H1 (cell line): ENCODE results near the gene LCLAT1. TPM values are rescaled to one million over a fixed set of nuclear protein-coding genes. Genes with fewer than 3 reads are reported as not detected.

ENCODE experiments used
- CTCF ChIA-PET: fragments of 300-600 bp; sonication (Branson Sonifier 250); formaldehyde crosslinking; loops from one replicate; lab custom pipeline; 2021; ENCODE audit not compliant: partially characterized antibody; lab: Charles Lee
- POLR2A ChIA-PET: fragments of 300-600 bp; sonication (Branson Sonifier 250); formaldehyde crosslinking; loops from one replicate; lab custom pipeline; 2021; ENCODE audit warnings: inconsistent platforms; ENCODE audit not compliant: partially characterized antibody; lab: Charles Lee
- DNase-seq, 2 experiments: peaks; one replicate each; pipeline versions ENCODE4 v3.0.0 to v3.0.0-alpha.2; 2010 to 2022; ENCODE audit warnings: low spot score in 2 of 2, low read depth in 1 of 2, mixed read lengths in 1 of 2
- FAIRE-seq: peaks from 2 replicates; lab custom pipeline; 2011; peaks lifted over from hg19 to GRCh38; lab: Jason Lieb, UNC
- H2AFZ ChIP-seq: 2 replicates; pipeline ENCODE4 v1.8.1; 2012; ENCODE audit warnings: low read length, inconsistent platforms
- H2AK5ac ChIP-seq: 2 replicates; pipeline ENCODE4 v1.6.1; 2013; ENCODE audit warnings: low read depth, low read length
- H2BK120ac ChIP-seq: replicated peaks from 2 replicates; pipeline ENCODE3; 2013; ENCODE audit warnings: low read depth, low read length, inconsistent platforms
- H2BK12ac ChIP-seq: 2 replicates; pipeline ENCODE4 v1.6.1; 2013; ENCODE audit warnings: low read depth, low read length
- H2BK15ac ChIP-seq: 2 replicates; pipeline ENCODE4 v1.6.1; 2013; ENCODE audit warnings: low read length
- H2BK20ac ChIP-seq: 2 replicates; pipeline ENCODE4 v1.6.1; 2013; ENCODE audit warnings: low read length
- H2BK5ac ChIP-seq: 2 replicates; pipeline ENCODE4 v1.6.1; 2013; ENCODE audit warnings: low read depth, low read length
- H3K14ac ChIP-seq: 2 replicates; pipeline ENCODE4 v1.6.1; 2013; ENCODE audit warnings: inconsistent platforms; ENCODE audit not compliant: insufficient read length
- H3K18ac ChIP-seq: 2 replicates; pipeline ENCODE4 v1.6.1; 2013; ENCODE audit warnings: low read length; ENCODE audit errors: extremely low read depth
- H3K23ac ChIP-seq: 2 replicates; pipeline ENCODE4 v1.6.1; 2013; ENCODE audit warnings: inconsistent platforms; ENCODE audit not compliant: insufficient read length
- H3K23me2 ChIP-seq: 2 replicates; pipeline ENCODE4 v1.6.1; 2013; ENCODE audit warnings: low read depth, low read length
- H3K27ac ChIP-seq: 2 replicates; pipeline ENCODE4 v1.6.1; 2011; ENCODE audit warnings: low read depth, low read length, inconsistent platforms
- H3K27me3 ChIP-seq, 4 experiments: replicated peaks in 1 of 4; 1 replicate in 1 of 4; 2 replicates in 3 of 4; pipeline versions ENCODE4 v1.6.1 to v1.8.1; 2011 to 2013; ENCODE audit warnings: low read length in 3 of 4, mild to moderate bottlenecking in 3 of 4, inconsistent platforms in 2 of 4, mixed read lengths in 2 of 4, moderate library complexity in 1 of 4; ENCODE audit not compliant: control insufficient read depth in 3 of 4, insufficient read depth in 3 of 4; ENCODE audit errors: extremely low read depth in 1 of 4
- H3K36me3 ChIP-seq, 4 experiments: 2 replicates each; pipeline versions ENCODE4 v1.6.1 to v1.8.1; 2011 to 2013; ENCODE audit warnings: mild to moderate bottlenecking in 4 of 4, low read length in 3 of 4, moderate library complexity in 2 of 4, control low read depth in 1 of 4, inconsistent platforms in 1 of 4; ENCODE audit not compliant: insufficient read depth in 4 of 4, control insufficient read depth in 2 of 4
- H3K4ac ChIP-seq: replicated peaks from 2 replicates; pipeline ENCODE3; 2013; ENCODE audit warnings: low read length, low read depth, mixed read lengths, inconsistent platforms; ENCODE audit not compliant: insufficient read length
- H3K4me1 ChIP-seq, 4 experiments: replicated peaks in 1 of 4; 1 replicate in 1 of 4; 2 replicates in 3 of 4; pipeline versions ENCODE4 v1.6.1 to v1.8.1; 2011 to 2013; ENCODE audit warnings: low read length in 3 of 4, inconsistent platforms in 2 of 4, mixed read lengths in 1 of 4; ENCODE audit not compliant: insufficient read depth in 4 of 4, control insufficient read depth in 3 of 4
- H3K4me2 ChIP-seq, 2 experiments: 2 replicates each; pipeline versions ENCODE4 v1.6.1 to v1.8.1; 2011 to 2013; ENCODE audit warnings: low read depth in 2 of 2, low read length in 2 of 2, control low read depth in 1 of 2, inconsistent platforms in 1 of 2, mild to moderate bottlenecking in 1 of 2; ENCODE audit not compliant: insufficient read depth in 1 of 2
- H3K4me3 ChIP-seq, 4 experiments: fragments of 200-600, 300-600 bp in 1 of 4; sonication (generic), shearing (Covaris generic), sonication (Bioruptor Twin) in 1 of 4; 2 replicates each; pipeline versions ENCODE4 v1.5.1 to v1.8.1; 2011 to 2016; ENCODE audit warnings: low read length in 4 of 4, low read depth in 3 of 4, control low read depth in 2 of 4, inconsistent platforms in 2 of 4, mild to moderate bottlenecking in 2 of 4, mixed read lengths in 1 of 4, moderate library complexity in 1 of 4; ENCODE audit not compliant: insufficient read depth in 2 of 4; ENCODE audit errors: extremely low read depth in 1 of 4
- H3K56ac ChIP-seq: replicated peaks from 2 replicates; pipeline ENCODE3; 2013; ENCODE audit warnings: low read depth, mild to moderate bottlenecking, mixed read lengths, low read length, inconsistent platforms; ENCODE audit not compliant: insufficient read length
- H3K79me1 ChIP-seq: 2 replicates; pipeline ENCODE4 v1.6.1; 2013; ENCODE audit warnings: low read depth, low read length, control low read depth
- H3K79me2 ChIP-seq, 2 experiments: 2 replicates each; pipeline versions ENCODE4 v1.6.1 to v1.8.1; 2012 to 2013; ENCODE audit warnings: low read length in 2 of 2, mild to moderate bottlenecking in 2 of 2, inconsistent platforms in 1 of 2; ENCODE audit not compliant: insufficient read depth in 2 of 2, control insufficient read depth in 1 of 2
- H3K9ac ChIP-seq, 4 experiments: replicated peaks in 1 of 4; 1 replicate in 1 of 4; 2 replicates in 3 of 4; pipeline versions ENCODE4 v1.6.1 to v1.8.1; 2011 to 2013; ENCODE audit warnings: low read depth in 3 of 4, low read length in 3 of 4, control low read depth in 2 of 4, mild to moderate bottlenecking in 2 of 4, moderate library complexity in 2 of 4, inconsistent platforms in 1 of 4; ENCODE audit errors: extremely low read depth in 1 of 4
- H3K9me3 ChIP-seq, 2 experiments: 2 replicates each; pipeline versions ENCODE4 v1.6.1 to v1.8.1; 2012 to 2013; ENCODE audit warnings: mild to moderate bottlenecking in 2 of 2, moderate library complexity in 2 of 2, control low read depth in 1 of 2, inconsistent platforms in 1 of 2, low read depth in 1 of 2, low read length in 1 of 2, mixed read lengths in 1 of 2; ENCODE audit not compliant: insufficient read depth in 2 of 2
- H4K20me1 ChIP-seq, 2 experiments: replicated peaks in 1 of 2; 2 replicates each; pipeline versions ENCODE3 to v1.8.1; 2011 to 2013; ENCODE audit warnings: inconsistent platforms in 2 of 2, low read length in 2 of 2, mild to moderate bottlenecking in 1 of 2; ENCODE audit not compliant: insufficient read depth in 2 of 2, control insufficient read depth in 1 of 2
- H4K5ac ChIP-seq: 2 replicates; pipeline ENCODE4 v1.6.1; 2013; ENCODE audit warnings: low read length, low read depth, mixed read lengths, inconsistent platforms; ENCODE audit not compliant: insufficient read length
- H4K8ac ChIP-seq: 2 replicates; pipeline ENCODE4 v1.8.0; 2013; ENCODE audit warnings: mild to moderate bottlenecking, moderate library complexity, low read length, inconsistent platforms; ENCODE audit not compliant: insufficient read depth; ENCODE audit errors: extremely low read depth
- H4K91ac ChIP-seq: replicated peaks from 2 replicates; pipeline ENCODE3; 2013; ENCODE audit warnings: low read length, mixed read lengths, inconsistent platforms; ENCODE audit not compliant: insufficient read length
- CBX5 ChIP-seq: fragments of 300-800, 300-1000 bp; sonication (generic); IDR thresholded peaks from 2 replicates; pipeline ENCODE4 v1.7.1; 2016; ENCODE audit warnings: antibody characterized with exemption, low read length, low read depth
- CBX8 ChIP-seq: fragments of 300-800, 300-1000 bp; sonication (generic); IDR thresholded peaks from 2 replicates; pipeline ENCODE4 v1.7.1; 2016; ENCODE audit warnings: low read depth, low read length, borderline replicate concordance
- CEBPB ChIP-seq: IDR thresholded peaks from 2 replicates; pipeline ENCODE4 v1.6.1; 2012; ENCODE audit warnings: low read depth, low read length
- JUND ChIP-seq: IDR thresholded peaks from 2 replicates; pipeline ENCODE4 v1.6.1; 2011; ENCODE audit warnings: mild to moderate bottlenecking, improper control_type of control experiment, low read length
- POU5F1 ChIP-seq: IDR thresholded peaks from 2 replicates; pipeline ENCODE4 v1.6.1; 2011; ENCODE audit warnings: low read depth, mild to moderate bottlenecking, low read length, moderate library complexity
- RAD21 ChIP-seq, 2 experiments: IDR thresholded peaks in 1 of 2; conservative IDR thresholded peaks in 1 of 2; 2 replicates each; pipeline ENCODE4 v1.6.1; 2011; ENCODE audit warnings: low read depth in 2 of 2, low read length in 2 of 2, improper control_type of control experiment in 1 of 2, inconsistent platforms in 1 of 2, mild to moderate bottlenecking in 1 of 2, moderate library complexity in 1 of 2
- SP1 ChIP-seq: IDR thresholded peaks from 2 replicates; pipeline ENCODE4 v1.6.1; 2011; ENCODE audit warnings: low read depth, low read length
- SP2 ChIP-seq: IDR thresholded peaks from 2 replicates; pipeline ENCODE4 v1.6.1; 2012; ENCODE audit warnings: mild to moderate bottlenecking, low read length, inconsistent platforms
- SRF ChIP-seq: IDR thresholded peaks from 2 replicates; pipeline ENCODE4 v1.6.1; 2011; ENCODE audit warnings: mild to moderate bottlenecking, low read depth, low read length, moderate library complexity
- YY1 ChIP-seq: IDR thresholded peaks from 2 replicates; pipeline ENCODE4 v1.6.1; 2011; ENCODE audit warnings: low read depth, mild to moderate bottlenecking, low read length
- WGBS, 2 experiments: shearing (Covaris generic) in 1 of 2; methylation state at CpG; one replicate each; pipeline versions ENCODE4 v1.1.6 to v1.1.7; 2013 to 2015; ENCODE audit warnings: low lambda C conversion rate in 2 of 2, mixed read lengths in 2 of 2, inconsistent platforms in 1 of 2, low coverage in 1 of 2, missing lambda C conversion rate in 1 of 2; ENCODE audit not compliant: insufficient replicate concordance in 2 of 2, insufficient coverage in 1 of 2, insufficient read length in 1 of 2; ENCODE audit errors: extremely low coverage in 1 of 2, missing lambda C conversion rate in 1 of 2; 5-methylcytosine and 5-hydroxymethylcytosine counted together
- polyA plus RNA-seq, 7 experiments: library from polyadenylated mRNA; depleted of rRNA in 3 of 7; stranded (reverse) in 5 of 7; unstranded in 2 of 7; fragments of >200 nt in 5 of 7; fragments of 200-250 nt in 2 of 7; gene quantifications; 1 replicate in 5 of 7; 2 replicates in 1 of 7; 4 replicates in 1 of 7; pipeline versions ENCODE4 v1.2.1 to v1.2.3, GENCODE V29; 2011 to 2013; ENCODE audit warnings: missing spikeins in 2 of 7, mixed read lengths in 2 of 7
- total RNA-seq: library from RNA; stranded (reverse); fragmentation: NEBNext Ultra II Directional; extraction: Animal tissue kit (Norgen Biotek cat#: 25700); gene quantifications from 2 replicates; pipeline ENCODE4 v1.2.1, GENCODE V29; 2021

The LCLAT1 gene
- total and polyA plus RNA-seq, 2 of the 8 experiments (the other 6 are each of a cell fraction or from before 2014, with no cell fraction given): 7.6 to 22.0 TPM

GRCh38 chr2:30582521-30582920 is 135.5 kb downstream of the LCLAT1 start:
- H2BK15ac ChIP-seq: no peak overlapping the region
- no peak overlapping the region for H2AK5ac ChIP-seq
- no peak overlapping the region for H3K14ac ChIP-seq
- no peak overlapping the region for H3K56ac ChIP-seq
- no peak overlapping the region for H3K4me2 ChIP-seq
- H3K9ac ChIP-seq: no peak overlapping the region
- no peaks in the 10 kb centered on the region for H3K23me2 ChIP-seq
- H3K36me3 ChIP-seq: no peaks in the 10 kb centered on the region
- DNase-seq: no peak
- WGBS, 2 experiments: 90% methylated on average over 2 of the region's 2 CpGs; no CpG with 5 or more reads in 1 of the 2 experiments
- ChIA-PET POLR2A (no interaction called here), CTCF (interaction anchor here (1.8 kb wide), 1 partner anchor 115 kb away, joined by 4 read pairs; no protein-coding TSS in a partner anchor)
- H4K8ac ChIP-seq: no peak overlapping the region
- no peak overlapping the region for H3K27ac ChIP-seq
- FAIRE-seq: no peak
- no peak overlapping the region for H3K4me3 ChIP-seq
- H4K91ac ChIP-seq: no peak overlapping the region
- H3K23ac ChIP-seq: no peak overlapping the region
- H2BK120ac ChIP-seq: no peak overlapping the region
- no peak overlapping the region for H4K5ac ChIP-seq
- TF ChIP-seq CBX8 (no peak), SP2 (no peak), SRF (no peak), SP1 (no peak), JUND (no peak), RAD21 (IDR thresholded peaks at IDR 0.05 in 1 of 2, conservative IDR thresholded peaks at IDR 0.05 in 1 of 2; ENCODE audit: low read depth in 2 of 2, low read length in 2 of 2) (no peak), CEBPB (no peak), POU5F1 (no peak), YY1 (no peak), CBX5 (no peak)
- no peak overlapping the region for H3K18ac ChIP-seq
- no peaks in the 10 kb centered on the region for H4K20me1 ChIP-seq
- no peak overlapping the region for H2BK5ac ChIP-seq
- no peaks in the 10 kb centered on the region for H3K9me3 ChIP-seq
- H3K4me1 ChIP-seq: peaks cover 0 to 3% (median 2%) of the 10 kb centered on the region in 4 experiments; a peak in 3 of 7 replicates
- no peaks in the 10 kb centered on the region for H3K27me3 ChIP-seq
- H2BK12ac ChIP-seq: no peak overlapping the region
- no peaks in the 10 kb centered on the region for H3K79me1 ChIP-seq
- H2BK20ac ChIP-seq: no peak overlapping the region
- H2AFZ ChIP-seq: no peak overlapping the region
- no peaks in the 10 kb centered on the region for H3K79me2 ChIP-seq
- H3K4ac ChIP-seq: no peak overlapping the region
